ENCODE data around the gene ING3. TPM values are rescaled to one million over a fixed set of nuclear protein-coding genes. Genes with fewer than 3 reads are reported as not detected.

The ING3 gene
- total and polyA plus RNA-seq, 9 of the 15 experiments (the other 6 are each of a cell fraction or from before 2014, with no cell fraction given): 22.8 to 233 (median 50.4) TPM

DNA sequence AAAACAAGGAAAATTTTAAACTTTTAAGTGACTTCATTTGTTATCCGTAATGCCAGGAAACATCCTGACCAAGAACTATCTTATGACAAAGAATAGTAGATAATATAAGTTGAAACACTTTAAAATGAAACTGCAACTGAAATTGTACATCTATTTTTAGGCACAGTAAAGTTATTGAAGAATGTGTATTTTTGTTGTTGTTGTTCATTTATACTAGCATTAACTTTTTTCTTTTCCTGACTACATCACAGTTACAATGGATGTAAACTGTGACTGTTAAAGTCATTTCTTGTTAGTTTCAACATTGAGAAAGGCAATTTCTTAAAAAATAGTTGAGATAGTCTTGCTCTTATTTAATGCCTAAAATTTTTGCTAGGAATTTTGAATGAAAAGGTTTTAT is 40.6 kb downstream of the ING3 start (continued):
- TF ChIP-seq NEUROD1 (IDR thresholded peaks at IDR 0.05; ENCODE audit: borderline replicate concordance, low read depth, low read length, partially characterized antibody): no peak

DNA sequence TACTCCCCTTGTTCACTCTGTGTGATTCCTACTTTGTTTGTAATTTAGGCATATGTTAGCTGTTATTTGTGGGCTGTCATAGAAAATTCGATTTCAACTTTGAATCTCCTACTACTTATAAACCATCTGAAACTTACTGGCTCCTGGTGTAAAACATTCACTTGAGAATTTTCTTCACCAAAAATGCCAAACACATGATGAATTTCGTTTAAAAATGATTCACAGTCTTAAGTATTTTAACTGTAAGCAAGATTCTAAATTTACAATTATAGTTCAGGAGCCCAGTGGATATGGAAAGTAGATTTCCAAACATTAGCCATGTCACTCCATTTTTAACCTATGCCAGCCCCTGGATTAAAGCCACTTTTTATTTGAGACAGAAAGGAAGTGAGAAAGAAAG is 41.0 kb downstream of the ING3 start:
- WGBS (ENCODE audit: insufficient coverage, low coverage, missing lambda C conversion rate): 0% methylated on average over 2 of the region's 2 CpGs
- Histone ChIP-seq H3K36me3 (ENCODE audit: control insufficient read depth, insufficient read depth, low read length) (peaks cover 57% of the 10 kb centered on the region), H3K4me2 (ENCODE audit: insufficient read depth, low read length) (peak overlapping the region; percentile 92), H4K20me1 (replicated peaks; ENCODE audit: control insufficient read depth, insufficient read depth, low read length) (no peaks in the 10 kb centered on the region), H3K9ac (ENCODE audit: insufficient read depth in 1 of 2, low read depth in 2 of 2, low read length in 2 of 2) (peak overlapping the region; percentile 33 to 87; a peak in 3 of 4 replicates), H3K4me1 (replicated peaks in 1 of 2; ENCODE audit: control insufficient read depth in 2 of 2, insufficient read depth in 2 of 2, low read length in 2 of 2) (peaks cover 11 to 18% of the 10 kb centered on the region in 2 experiments), H3K27me3 (ENCODE audit: control insufficient read depth in 2 of 2, insufficient read depth in 2 of 2, low read length in 2 of 2) (no peaks in the 10 kb centered on the region), H2AFZ (ENCODE audit: low read depth, low read length) (no peak overlapping the region), H3K9me3 (replicated peaks; ENCODE audit: control insufficient read depth, insufficient read depth, low read depth, low read length) (no peaks in the 10 kb centered on the region), H3K27ac (ENCODE audit: extremely low read depth, low read depth, low read length) (peak overlapping the region; percentile 78), H3K9me1 (ENCODE audit: control insufficient read depth, insufficient read depth, low read length) (no peaks in the 10 kb centered on the region), H3K79me2 (ENCODE audit: control insufficient read depth, insufficient read depth, low read length) (peaks cover 90% of the 10 kb centered on the region), H3K4me3 (peak overlapping the region; percentile 63)
- DNase-seq (ENCODE audit: extremely low read depth in 1 of 4, low spot score in 3 of 4) (no peak), FAIRE-seq (no peak), ATAC-seq (no peak)
- intact Hi-C loops (cut with micrococcal nuclease): loop anchor here (1.0 to 5.0 kb wide), 4 partner anchors 48 to 1084 kb away; no protein-coding TSS in a partner anchor
- ChIA-PET CTCF (ENCODE audit: low intra/inter-chr PET ratio) (interaction anchor here (8.5 kb wide), 1 partner anchor 87 kb away, joined by 129 read pairs; no protein-coding TSS in a partner anchor), POLR2A (interaction anchor here (1.0 to 4.7 kb wide), 3 partner anchors 9 to 345 kb away, joined by 3 to 56 read pairs (median 46); no protein-coding TSS in a partner anchor)
- no TSS peak for BruUV-seq (replicated peaks)
- in situ Hi-C loops (cut with MboI): no loop called here
- TF ChIP-seq ATF3 (IDR thresholded peaks at IDR 0.05) (0 out of 2 replicates have a peak, but pooled peaks have one; percentile 7), ATF3 (CRISPR knock-in tag; conservative IDR thresholded peaks at IDR 0.05) (no peak), TBL1XR1 (IDR thresholded peaks at IDR 0.05; ENCODE audit: low read length in 2 of 2) (0 out of 4 replicates have a peak, but pooled peaks of 1 of the 2 experiments have one; percentile 28), ETV6 (IDR thresholded peaks at IDR 0.05; ENCODE audit: borderline replicate concordance in 1 of 2, low read depth in 2 of 2, low read length in 1 of 2) (no peak), ETV6 (CRISPR knock-in tag; IDR thresholded peaks at IDR 0.05; ENCODE audit: borderline replicate concordance) (no peak), ZKSCAN3 (CRISPR knock-in tag; IDR thresholded peaks at IDR 0.05) (no peak), TRIM28 (IDR thresholded peaks at IDR 0.05) (peak; percentile 49; the same call in 1 of the 2 replicates), NFATC3 (IDR thresholded peaks at IDR 0.05) (0 out of 2 replicates have a peak, but pooled peaks have one; percentile 55), ZNF316 (IDR thresholded peaks at IDR 0.05) (no peak), PKNOX1 (IDR thresholded peaks at IDR 0.05) (0 out of 2 replicates have a peak, but pooled peaks have one; percentile 10), AFF4 (CRISPR knock-in tag; IDR thresholded peaks at IDR 0.05) (0 out of 2 replicates have a peak, but pooled peaks have one; percentile 58), SMARCA4 (IDR thresholded peaks at IDR 0.05) (0 out of 2 replicates have a peak, but pooled peaks have one; percentile 26)
- TF ChIP-seq, protein P1, sequence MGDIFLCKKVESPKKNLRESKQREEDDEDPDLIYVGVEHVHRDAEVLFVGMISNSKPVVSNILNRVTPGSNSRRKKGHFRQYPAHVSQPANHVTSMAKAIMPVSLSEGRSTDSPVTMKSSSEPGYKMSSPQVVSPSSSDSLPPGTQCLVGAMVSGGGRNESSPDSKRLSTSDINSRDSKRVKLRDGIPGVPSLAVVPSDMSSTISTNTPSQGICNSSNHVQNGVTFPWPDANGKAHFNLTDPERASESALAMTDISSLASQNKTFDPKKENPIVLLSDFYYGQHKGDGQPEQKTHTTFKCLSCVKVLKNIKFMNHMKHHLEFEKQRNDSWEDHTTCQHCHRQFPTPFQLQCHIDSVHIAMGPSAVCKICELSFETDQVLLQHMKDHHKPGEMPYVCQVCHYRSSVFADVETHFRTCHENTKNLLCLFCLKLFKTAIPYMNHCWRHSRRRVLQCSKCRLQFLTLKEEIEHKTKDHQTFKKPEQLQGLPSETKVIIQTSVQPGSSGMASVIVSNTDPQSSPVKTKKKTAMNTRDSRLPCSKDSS (IDR thresholded peaks at IDR 0.05; ENCODE audit: low read depth, partially characterized antibody): no peak
